ENCODE data around the gene SPON2.
"Not testable (repeated sequence)": the region's sequence is repeated elsewhere in the genome, so short reads cannot be mapped to it uniquely, and the experiment has no call there.

SPON2 gene

GRCh38 chr4:1130316-1131186, 41.8 kb downstream of the SPON2 start:
- no peak overlapping the region for H3K9ac ChIP-seq (ENCODE audit: insufficient read length, low read depth)
- H3K27me3 ChIP-seq (ENCODE audit: insufficient read depth, insufficient read length): no peaks in the 10 kb centered on the region
- DNase-seq (ENCODE audit: low read depth, low spot score): peak; percentile 54
- no peaks in the 10 kb centered on the region for H3K9me3 ChIP-seq (ENCODE audit: insufficient read depth, low read length)
- no peaks in the 10 kb centered on the region for H3K36me3 ChIP-seq (ENCODE audit: insufficient read depth, insufficient read length, low read length)
- TF ChIP-seq ZNF274 (IDR thresholded peaks at IDR 0.05; ENCODE audit: low read depth, low read length): no peak
- TF ChIP-seq YY1 (IDR thresholded peaks at IDR 0.05; ENCODE audit: insufficient read depth, insufficient read length): no peak
- TF ChIP-seq SUZ12 (IDR thresholded peaks at IDR 0.05; ENCODE audit: extremely low read depth, insufficient read depth, insufficient read length): no peak
- H3K4me3 ChIP-seq (ENCODE audit: insufficient read length, low read depth): no peak overlapping the region
- H3K4me1 ChIP-seq (ENCODE audit: insufficient read depth, insufficient read length): peaks cover 2% of the 10 kb centered on the region

- DNase-seq (ENCODE audit: low read depth, low spot score): no peak
These were observed 45.9 kb downstream of the SPON2 start for GRCh38 chr4:1126506-1126905.

DNA sequence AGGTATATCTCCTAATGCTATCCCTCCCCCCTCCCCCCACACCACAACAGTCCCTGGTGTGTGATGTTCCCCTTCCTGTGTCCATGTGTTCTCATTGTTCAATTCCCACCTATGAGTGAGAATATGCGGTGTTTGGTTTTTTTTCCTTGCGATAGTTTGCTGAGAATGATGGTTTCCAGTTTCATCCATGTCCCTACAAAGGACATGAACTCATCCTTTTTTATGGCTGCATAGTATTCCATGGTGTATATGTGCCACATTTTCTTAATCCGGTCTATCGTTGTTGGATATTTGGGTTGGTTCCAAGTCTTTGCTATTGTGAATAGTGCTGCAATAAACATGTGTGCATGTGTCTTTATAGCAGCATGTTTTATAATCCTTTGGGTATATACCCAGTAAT, 46.9 kb downstream of the SPON2 start:
- not testable (repeated sequence) for H3K4me3 ChIP-seq (ENCODE audit: insufficient read length, low read depth); H3K36me3 ChIP-seq (ENCODE audit: insufficient read depth, insufficient read length, low read length); H3K9ac ChIP-seq (ENCODE audit: insufficient read length, low read depth); H3K4me1 ChIP-seq (ENCODE audit: insufficient read depth, insufficient read length); H3K27me3 ChIP-seq (ENCODE audit: insufficient read depth, insufficient read length); H3K9me3 ChIP-seq (ENCODE audit: insufficient read depth, low read length); DNase-seq (ENCODE audit: low read depth, low spot score)

More at GRCh38 chr4:1126506-1126905, 45.9 kb downstream of the SPON2 start:
- H3K27me3 ChIP-seq (ENCODE audit: insufficient read depth, insufficient read length): no peaks in the 10 kb centered on the region
- H3K4me3 ChIP-seq (ENCODE audit: insufficient read length, low read depth): no peak overlapping the region
- H3K4me1 ChIP-seq (ENCODE audit: insufficient read depth, insufficient read length): peaks cover 2% of the 10 kb centered on the region
- H3K9me3 ChIP-seq (ENCODE audit: insufficient read depth, low read length): no peaks in the 10 kb centered on the region
- no peaks in the 10 kb centered on the region for H3K36me3 ChIP-seq (ENCODE audit: insufficient read depth, insufficient read length, low read length)
- no peak overlapping the region for H3K9ac ChIP-seq (ENCODE audit: insufficient read length, low read depth)
- no peak for TF ChIP-seq ZNF274 (IDR thresholded peaks at IDR 0.05; ENCODE audit: low read depth, low read length)
- TF ChIP-seq SUZ12 (IDR thresholded peaks at IDR 0.05; ENCODE audit: extremely low read depth, insufficient read depth, insufficient read length): no peak
- no peak for TF ChIP-seq YY1 (IDR thresholded peaks at IDR 0.05; ENCODE audit: insufficient read depth, insufficient read length)

- H3K4me3 ChIP-seq (ENCODE audit: insufficient read length, low read depth): no peak overlapping the region
- TF ChIP-seq ZNF274 (IDR thresholded peaks at IDR 0.05; ENCODE audit: low read depth, low read length) (no peak), YY1 (IDR thresholded peaks at IDR 0.05; ENCODE audit: insufficient read depth, insufficient read length) (no peak), SUZ12 (IDR thresholded peaks at IDR 0.05; ENCODE audit: extremely low read depth, insufficient read depth, insufficient read length) (no peak)
- H3K36me3 ChIP-seq (ENCODE audit: insufficient read depth, insufficient read length, low read length): no peaks in the 10 kb centered on the region
- no peaks in the 10 kb centered on the region for H3K9me3 ChIP-seq (ENCODE audit: insufficient read depth, low read length)
- DNase-seq (ENCODE audit: low read depth, low spot score): no peak
- no peaks in the 10 kb centered on the region for H3K27me3 ChIP-seq (ENCODE audit: insufficient read depth, insufficient read length)
- H3K4me1 ChIP-seq (ENCODE audit: insufficient read depth, insufficient read length): no peaks in the 10 kb centered on the region
- H3K9ac ChIP-seq (ENCODE audit: insufficient read length, low read depth): no peak overlapping the region
These were observed 47.6 kb downstream of the SPON2 start for GRCh38 chr4:1124818-1125217.

- DNase-seq (ENCODE audit: low read depth, low spot score): no peak
- Histone ChIP-seq H3K9ac (ENCODE audit: insufficient read length, low read depth) (no peak overlapping the region), H3K4me3 (ENCODE audit: insufficient read length, low read depth) (no peak overlapping the region), H3K9me3 (ENCODE audit: insufficient read depth, low read length) (no peaks in the 10 kb centered on the region), H3K4me1 (ENCODE audit: insufficient read depth, insufficient read length) (no peaks in the 10 kb centered on the region), H3K27me3 (ENCODE audit: insufficient read depth, insufficient read length) (no peaks in the 10 kb centered on the region), H3K36me3 (ENCODE audit: insufficient read depth, insufficient read length, low read length) (no peaks in the 10 kb centered on the region)
- no peak for TF ChIP-seq ZNF274 (IDR thresholded peaks at IDR 0.05; ENCODE audit: low read depth, low read length)
- no peak for TF ChIP-seq SUZ12 (IDR thresholded peaks at IDR 0.05; ENCODE audit: extremely low read depth, insufficient read depth, insufficient read length)
- no peak for TF ChIP-seq YY1 (IDR thresholded peaks at IDR 0.05; ENCODE audit: insufficient read depth, insufficient read length)
These were observed 49.9 kb downstream of the SPON2 start for GRCh38 chr4:1122505-1122904.
